HepG2 (cell line): ENCODE data around the gene MBTPS1. TPM values are rescaled to one million over a fixed set of nuclear protein-coding genes. Genes with fewer than 3 reads are reported as not detected.
A peak's percentile ranks its signal among the peaks of the same experiment; 100 is the strongest.

ENCODE experiments used
- FOXP1 ChIP-seq, 2 experiments: fragments of 450-650 bp in 1 of 2; IDR thresholded peaks; 2 replicates each; pipeline ENCODE4 v1.6.1; 2017 to 2018; ENCODE audit warnings: antibody characterized with exemption in 1 of 2
- HOXA5 ChIP-seq: sonication (generic); formaldehyde crosslinking; IDR thresholded peaks from 2 replicates; pipeline ENCODE4 v1.4.0; 2020; ENCODE audit warnings: missing genetic modification reagents
- REL ChIP-seq: sonication (generic); formaldehyde crosslinking; conservative IDR thresholded peaks from 2 replicates; pipeline ENCODE4 v1.8.0; 2022; ENCODE audit warnings: mild to moderate bottlenecking, missing genetic modification reagents, moderate library complexity
- ZNF672 ChIP-seq: sonication (generic); formaldehyde crosslinking; IDR thresholded peaks from 2 replicates; pipeline ENCODE4 v1.8.1; 2022; ENCODE audit warnings: missing genetic modification reagents
- polyA plus RNA-seq, 8 experiments: library from polyadenylated mRNA; depleted of rRNA in 3 of 8; stranded (reverse) in 7 of 8; unstranded in 1 of 8; fragments of >200 nt; fragmentation: Illumina TruSeq in 4 of 8; extraction: Trizol in 4 of 8; gene quantifications; 2 replicates each; pipeline versions ENCODE4 v1.2.1 to v1.2.3, GENCODE V29; 2011 to 2016; ENCODE audit warnings: low read depth in 4 of 8, missing spikeins in 1 of 8, mixed read lengths in 1 of 8; ENCODE audit not compliant: insufficient read depth in 1 of 8
- total RNA-seq, 5 experiments: library from RNA; depleted of rRNA; stranded (reverse); fragments of >200 nt; fragmentation: Illumina TruSeq; extraction: Trizol; gene quantifications; 2 replicates each; pipeline ENCODE4 v1.2.3, GENCODE V29; 2016; ENCODE audit warnings: low read depth in 1 of 5
- TF ChIP-seq, protein P1 (sequence below): sonication (generic); formaldehyde crosslinking; IDR thresholded peaks from 2 replicates; pipeline ENCODE4 v1.4.0; 2020; ENCODE audit warnings: missing genetic modification reagents, borderline replicate concordance
- TF ChIP-seq, protein P2 (sequence below): sonication (generic); formaldehyde crosslinking; IDR thresholded peaks from 2 replicates; pipeline ENCODE4 v1.4.0; 2020; ENCODE audit warnings: mild to moderate bottlenecking, low read depth, missing genetic modification reagents
- TF ChIP-seq, protein P3 (sequence below): sonication (generic); formaldehyde crosslinking; IDR thresholded peaks from 2 replicates; pipeline ENCODE4 v1.4.0; 2020; ENCODE audit warnings: missing genetic modification reagents

The MBTPS1 gene
- total and polyA plus RNA-seq, 2 of the 13 experiments (the other 11 are each of a cell fraction or from before 2014, with no cell fraction given): 56.7 to 91.3 TPM

DNA sequence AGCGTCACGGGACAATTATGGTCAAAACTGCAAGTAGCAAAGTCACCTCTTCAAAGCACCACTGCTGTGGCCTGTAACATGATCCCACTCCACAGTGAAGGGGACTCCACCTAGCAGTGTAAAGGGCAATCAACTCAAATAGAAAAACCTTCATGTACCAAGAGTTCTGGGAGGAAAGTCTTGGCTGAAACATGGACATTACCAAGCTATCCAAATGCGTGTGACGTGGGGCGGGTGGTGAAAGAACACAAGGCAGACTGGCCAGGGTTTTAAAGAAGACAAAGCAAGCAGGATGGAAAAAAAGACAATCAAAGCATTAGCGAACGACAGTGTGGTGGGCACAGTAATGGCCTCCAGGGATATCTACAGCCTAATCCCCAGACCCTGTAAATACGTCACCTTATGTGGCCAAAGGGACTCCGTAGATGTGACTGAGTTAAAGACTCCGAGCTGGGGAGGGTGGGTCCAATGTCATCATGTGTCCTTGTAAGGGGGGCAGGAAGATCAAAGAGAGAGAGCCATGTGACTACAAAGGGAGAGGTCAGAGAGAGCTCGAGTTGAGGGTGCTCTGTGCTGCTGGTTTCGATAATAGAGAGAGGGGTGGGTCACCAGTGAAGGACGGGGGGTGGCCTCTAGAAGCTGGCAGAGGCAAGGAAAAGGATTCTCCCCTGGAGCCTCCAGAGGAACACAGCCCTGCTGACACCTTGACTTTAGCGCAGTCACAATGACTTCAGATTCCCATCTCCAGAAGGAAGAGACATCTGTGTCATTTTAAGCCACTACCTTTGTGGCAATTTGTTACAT lies 22.3 kb upstream of the MBTPS1 start (continued):
- TF ChIP-seq, protein P1, sequence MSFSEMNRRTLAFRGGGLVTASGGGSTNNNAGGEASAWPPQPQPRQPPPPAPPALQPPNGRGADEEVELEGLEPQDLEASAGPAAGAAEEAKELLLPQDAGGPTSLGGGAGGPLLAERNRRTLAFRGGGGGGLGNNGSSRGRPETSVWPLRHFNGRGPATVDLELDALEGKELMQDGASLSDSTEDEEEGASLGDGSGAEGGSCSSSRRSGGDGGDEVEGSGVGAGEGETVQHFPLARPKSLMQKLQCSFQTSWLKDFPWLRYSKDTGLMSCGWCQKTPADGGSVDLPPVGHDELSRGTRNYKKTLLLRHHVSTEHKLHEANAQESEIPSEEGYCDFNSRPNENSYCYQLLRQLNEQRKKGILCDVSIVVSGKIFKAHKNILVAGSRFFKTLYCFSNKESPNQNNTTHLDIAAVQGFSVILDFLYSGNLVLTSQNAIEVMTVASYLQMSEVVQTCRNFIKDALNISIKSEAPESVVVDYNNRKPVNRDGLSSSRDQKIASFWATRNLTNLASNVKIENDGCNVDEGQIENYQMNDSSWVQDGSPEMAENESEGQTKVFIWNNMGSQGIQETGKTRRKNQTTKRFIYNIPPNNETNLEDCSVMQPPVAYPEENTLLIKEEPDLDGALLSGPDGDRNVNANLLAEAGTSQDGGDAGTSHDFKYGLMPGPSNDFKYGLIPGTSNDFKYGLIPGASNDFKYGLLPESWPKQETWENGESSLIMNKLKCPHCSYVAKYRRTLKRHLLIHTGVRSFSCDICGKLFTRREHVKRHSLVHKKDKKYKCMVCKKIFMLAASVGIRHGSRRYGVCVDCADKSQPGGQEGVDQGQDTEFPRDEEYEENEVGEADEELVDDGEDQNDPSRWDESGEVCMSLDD (CRISPR knock-in tag): no peak
- TF ChIP-seq, protein P2, sequence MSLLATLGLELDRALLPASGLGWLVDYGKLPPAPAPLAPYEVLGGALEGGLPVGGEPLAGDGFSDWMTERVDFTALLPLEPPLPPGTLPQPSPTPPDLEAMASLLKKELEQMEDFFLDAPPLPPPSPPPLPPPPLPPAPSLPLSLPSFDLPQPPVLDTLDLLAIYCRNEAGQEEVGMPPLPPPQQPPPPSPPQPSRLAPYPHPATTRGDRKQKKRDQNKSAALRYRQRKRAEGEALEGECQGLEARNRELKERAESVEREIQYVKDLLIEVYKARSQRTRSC: no peak
- TF ChIP-seq, protein P3, sequence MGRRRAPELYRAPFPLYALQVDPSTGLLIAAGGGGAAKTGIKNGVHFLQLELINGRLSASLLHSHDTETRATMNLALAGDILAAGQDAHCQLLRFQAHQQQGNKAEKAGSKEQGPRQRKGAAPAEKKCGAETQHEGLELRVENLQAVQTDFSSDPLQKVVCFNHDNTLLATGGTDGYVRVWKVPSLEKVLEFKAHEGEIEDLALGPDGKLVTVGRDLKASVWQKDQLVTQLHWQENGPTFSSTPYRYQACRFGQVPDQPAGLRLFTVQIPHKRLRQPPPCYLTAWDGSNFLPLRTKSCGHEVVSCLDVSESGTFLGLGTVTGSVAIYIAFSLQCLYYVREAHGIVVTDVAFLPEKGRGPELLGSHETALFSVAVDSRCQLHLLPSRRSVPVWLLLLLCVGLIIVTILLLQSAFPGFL (CRISPR knock-in tag): no peak
- TF ChIP-seq ZNF672 (CRISPR knock-in tag): no peak
- TF ChIP-seq FOXP1 (IDR thresholded peaks at IDR 0.05): no peak
- TF ChIP-seq FOXP1 (CRISPR knock-in tag; IDR thresholded peaks at IDR 0.05): peak; percentile 58; the same call in 1 of the 2 replicates
- TF ChIP-seq REL (CRISPR knock-in tag): no peak
- peak; percentile 82 for TF ChIP-seq HOXA5 (CRISPR knock-in tag)
